Fibroblast of the aortic adventitia (primary cell): ENCODE measurements around the gene FBXL20. TPM values are rescaled to one million over a fixed set of nuclear protein-coding genes. Genes with fewer than 3 reads are reported as not detected.

Source experiments
- DNase-seq: peaks from one replicate; pipeline ENCODE4 v3.0.0-alpha.2; 2010; ENCODE audit warnings: low read depth
- H3K4me3 ChIP-seq: 2 replicates; pipeline ENCODE4 v1.5.1; 2011; ENCODE audit warnings: low read depth, mild to moderate bottlenecking, control low read depth, low read length, moderate library complexity
- CTCF ChIP-seq: IDR thresholded peaks from 2 replicates; pipeline ENCODE4 v1.5.1; 2011; ENCODE audit warnings: mild to moderate bottlenecking, low read length, control low read depth, inconsistent platforms; ENCODE audit not compliant: insufficient read depth
- total RNA-seq: library from RNA; depleted of rRNA; stranded (reverse); fragments of >200 nt; gene quantifications from 2 replicates; pipeline ENCODE4 v1.2.3, GENCODE V29; 2012; ENCODE audit warnings: low replicate concordance

FBXL20 gene
- total RNA-seq, 1 donor, result 19.4 TPM

GRCh38 chr17:39231591-39232551 is 169.6 kb downstream of the FBXL20 start:
- DNase-seq, result peak; percentile 27
- peak; percentile 76 for TF ChIP-seq CTCF
- H3K4me3 ChIP-seq, result no peak overlapping the region

- no peak for TF ChIP-seq CTCF
Observed at GRCh38 chr17:39231091-39231561, 170.3 kb downstream of the FBXL20 start.

GRCh38 chr17:39230361-39230760 is 171.1 kb downstream of the FBXL20 start:
- DNase-seq, result no peak

More at GRCh38 chr17:39231091-39231561, 170.3 kb downstream of the FBXL20 start:
- no peak for DNase-seq
- no peak overlapping the region for H3K4me3 ChIP-seq

GRCh38 chr17:39229274-39229913 is 172.0 kb downstream of the FBXL20 start:
- DNase-seq, result peak; percentile 73
- no peak for TF ChIP-seq CTCF
- H3K4me3 ChIP-seq, result no peak overlapping the region

More at GRCh38 chr17:39230361-39230760, 171.1 kb downstream of the FBXL20 start:
- no peak overlapping the region for H3K4me3 ChIP-seq
- TF ChIP-seq CTCF, result no peak

GRCh38 chr17:39227364-39227919 is 174.0 kb downstream of the FBXL20 start:
- H3K4me3 ChIP-seq, result no peak overlapping the region
- TF ChIP-seq CTCF, result no peak
- no peak for DNase-seq

- H3K4me3 ChIP-seq, result peak overlapping the region; percentile 48
- peak; percentile 40 for DNase-seq
- no peak for TF ChIP-seq CTCF
Observed at GRCh38 chr17:39225959-39226683, 175.3 kb downstream of the FBXL20 start.
